HL-60 (cell line): ENCODE measurements around the gene PDK3.

ENCODE experiments used
- DNase-seq, 2 experiments: peaks; one replicate each; pipeline ENCODE4 v3.0.0-alpha.2; 2010 to 2020; ENCODE audit warnings: low read depth in 1 of 2, low spot score in 1 of 2
- H3K27ac ChIP-seq: fragments of 250-450 bp; sonication (Bioruptor Pico); replicated peaks from 2 replicates; pipeline ENCODE4 v1.5.1; 2020; ENCODE audit warnings: mild to moderate bottlenecking, moderate library complexity
- H3K27me3 ChIP-seq: fragments of 250-450 bp; sonication (Bioruptor Pico); 2 replicates; pipeline ENCODE4 v1.5.1; 2021; ENCODE audit warnings: mild to moderate bottlenecking, moderate library complexity; ENCODE audit not compliant: insufficient read depth, poor library complexity, severe bottlenecking
- H3K4me3 ChIP-seq: replicated peaks from 2 replicates; pipeline ENCODE4 v1.5.1; 2011; ENCODE audit warnings: mild to moderate bottlenecking, control low read depth, low read length; ENCODE audit not compliant: insufficient read depth
- CTCF ChIP-seq: IDR thresholded peaks from one replicate; pipeline ENCODE4 v1.5.1; 2011; ENCODE audit warnings: low read length, control low read depth, inconsistent platforms; ENCODE audit not compliant: insufficient read depth
- GABPA ChIP-seq: IDR thresholded peaks from 2 replicates; pipeline ENCODE4 v1.6.1; 2012; ENCODE audit warnings: low read depth
- POLR2AphosphoS5 ChIP-seq: IDR thresholded peaks from 2 replicates; pipeline ENCODE4 v1.6.1; 2012; ENCODE audit warnings: low read depth
- REST ChIP-seq: IDR thresholded peaks from 2 replicates; pipeline ENCODE4 v1.6.1; 2012; ENCODE audit warnings: low read depth; ENCODE audit not compliant: insufficient replicate concordance
- SPI1 ChIP-seq: IDR thresholded peaks from 2 replicates; pipeline ENCODE4 v1.6.1; 2012; ENCODE audit warnings: low read depth, mild to moderate bottlenecking, borderline replicate concordance

The PDK3 gene

GRCh38 chrX:24553011-24553410 is 87.9 kb downstream of the PDK3 start:
- Histone ChIP-seq H3K27me3 (no peaks in the 10 kb centered on the region), H3K27ac (no peak overlapping the region), H3K4me3 (no peak overlapping the region)
- no peak for DNase-seq
- TF ChIP-seq CTCF, result no peak
- no peak for TF ChIP-seq REST
- no peak for TF ChIP-seq SPI1
- TF ChIP-seq POLR2AphosphoS5, result no peak
- TF ChIP-seq GABPA, result no peak

GRCh38 chrX:24561121-24561520 is 96.0 kb downstream of the PDK3 start:
- no peak overlapping the region for H3K4me3 ChIP-seq
- H3K27ac ChIP-seq, result no peak overlapping the region
- TF ChIP-seq REST (no peak), GABPA (no peak), SPI1 (no peak), POLR2AphosphoS5 (no peak), CTCF (no peak)
- no peaks in the 10 kb centered on the region for H3K27me3 ChIP-seq
- peak in 1 of 2 experiments; percentile 9 for DNase-seq

GRCh38 chrX:24563291-24564010 is 98.4 kb downstream of the PDK3 start:
- TF ChIP-seq GABPA (no peak), CTCF (no peak), POLR2AphosphoS5 (no peak), REST (no peak), SPI1 (no peak)
- Histone ChIP-seq H3K27me3 (peaks cover 2% of the 10 kb centered on the region), H3K27ac (no peak overlapping the region), H3K4me3 (no peak overlapping the region)
- no peak for DNase-seq
